ENCODE data around the gene PARS2.

Gene PARS2

GRCh38 chr1:54768093-54768492 lies 3.8 kb upstream of the PARS2 start:
- DNase-seq = peak; percentile 21

GRCh38 chr1:54767526-54767925 lies 3.2 kb upstream of the PARS2 start:
- no peak for DNase-seq

DNA sequence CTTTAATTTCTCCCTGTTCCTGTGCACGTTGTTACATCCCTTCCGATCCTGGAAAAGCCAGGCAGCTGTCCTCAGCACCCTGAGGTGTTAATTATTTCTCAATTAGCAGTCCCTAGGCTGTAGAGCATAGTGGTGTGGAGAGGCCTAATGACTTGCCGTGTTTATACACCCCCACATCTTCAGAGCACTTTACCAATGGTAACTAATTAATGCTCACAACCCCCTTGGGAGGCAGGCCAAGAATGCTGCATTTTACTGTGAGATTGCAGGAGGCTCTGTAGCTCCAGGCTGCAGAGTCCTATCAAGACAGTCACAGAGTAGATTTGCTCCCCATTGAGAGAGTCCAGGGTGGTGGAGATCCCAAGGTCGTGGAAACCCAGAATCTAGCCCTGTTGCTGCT lies 2.4 kb upstream of the PARS2 start:
- no peak for DNase-seq

DNA sequence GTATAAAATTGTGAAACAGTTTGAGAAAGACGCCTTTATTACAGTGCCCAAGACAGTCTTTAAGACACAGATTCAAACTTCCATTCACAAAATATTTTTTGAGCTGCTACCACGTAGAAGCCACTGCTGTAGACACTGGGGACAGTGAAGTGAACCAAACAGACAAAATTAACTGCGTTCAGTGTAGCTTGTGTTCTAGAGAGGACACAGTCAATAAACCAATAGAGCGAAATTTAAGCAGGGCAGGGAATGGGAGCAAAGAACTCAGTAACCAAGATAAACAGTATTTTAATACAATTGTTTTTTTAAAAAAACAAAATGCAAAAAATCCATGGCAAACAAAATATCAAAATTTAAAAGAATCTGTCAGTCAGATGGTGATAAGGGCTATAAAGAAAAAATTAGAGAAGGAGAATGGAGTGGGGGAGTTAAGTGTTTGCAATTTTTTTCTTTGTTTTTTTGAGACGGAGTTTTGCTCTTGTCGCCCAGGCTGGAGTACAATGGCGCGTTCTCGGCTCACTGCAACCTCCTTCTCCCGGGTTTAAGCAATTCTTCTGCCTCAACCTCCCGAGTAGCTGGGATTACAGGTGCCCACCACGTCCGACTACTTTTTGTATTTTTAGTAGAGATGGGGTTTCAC lies 719 bp upstream of the PARS2 start:
- DNase-seq = no peak

DNA sequence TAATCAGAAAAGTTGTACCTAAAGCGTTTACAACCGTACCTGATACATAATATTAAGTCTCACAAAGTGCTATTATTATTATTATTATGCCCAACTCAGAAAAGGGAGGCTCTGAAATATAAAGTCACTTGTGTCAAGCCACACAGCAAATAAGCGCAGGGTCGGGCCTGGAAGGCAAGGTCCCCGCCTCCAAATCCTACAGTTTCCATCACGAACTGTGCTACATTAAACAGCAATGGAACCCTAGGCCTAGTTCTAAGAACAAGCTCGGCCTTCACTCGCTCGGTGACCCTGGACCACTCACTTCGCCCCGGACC lies 549 bp downstream of the PARS2 start:
- DNase-seq = peak; percentile 7

GRCh38 chr1:54758678-54759348 lies 5.5 kb downstream of the PARS2 start:
- no peak for DNase-seq

- DNase-seq = no peak
These were observed 6.5 kb downstream of the PARS2 start for GRCh38 chr1:54757833-54758232.

DNA sequence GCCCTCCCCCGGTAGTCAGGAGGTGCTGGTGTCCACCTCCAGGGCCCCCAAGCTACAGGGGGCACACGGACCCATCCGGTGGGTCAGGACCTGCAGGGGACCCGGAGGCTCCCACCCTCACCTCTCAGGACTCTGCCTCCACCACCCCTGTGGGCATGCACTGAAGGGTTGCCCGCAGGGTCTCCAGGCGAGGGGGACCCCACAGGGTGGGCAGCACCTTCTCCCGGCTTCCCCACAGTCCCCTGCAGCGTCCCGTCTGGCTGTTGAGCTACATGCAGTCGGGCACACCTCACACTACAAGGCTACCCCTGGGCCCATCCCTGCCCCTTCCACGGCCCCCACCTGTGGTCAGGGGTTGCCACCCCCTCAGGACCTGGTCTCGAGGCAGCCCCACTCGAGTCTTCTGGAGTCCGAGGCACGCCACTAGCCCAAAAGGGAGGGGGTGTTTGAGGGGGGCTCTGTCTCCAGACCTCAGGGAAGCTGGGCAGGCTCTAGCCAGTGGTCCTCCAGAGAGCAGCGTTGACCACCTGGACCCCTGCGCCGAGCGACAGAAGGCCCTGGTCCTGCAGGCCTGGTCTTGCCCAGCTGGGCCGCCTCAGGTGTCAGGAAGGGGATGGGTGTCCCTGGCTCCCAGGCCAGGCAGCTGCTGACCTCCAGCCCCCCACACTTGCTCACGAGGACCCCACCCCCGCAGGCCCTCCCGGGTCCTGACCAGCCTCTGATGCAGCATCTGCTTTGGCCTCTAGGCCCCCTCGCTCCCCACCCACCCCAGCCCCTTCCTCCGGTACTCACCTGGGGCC lies 9.6 kb downstream of the PARS2 start:
- no peak for DNase-seq

GRCh38 chr1:54754045-54754444 lies 10.3 kb downstream of the PARS2 start:
- DNase-seq = no peak

- DNase-seq = no peak
These were observed 12.9 kb downstream of the PARS2 start for GRCh38 chr1:54751426-54751825.

- DNase-seq = no peak
These were observed 13.7 kb downstream of the PARS2 start for GRCh38 chr1:54750596-54750995.

- no peak for DNase-seq
These were observed 16.1 kb downstream of the PARS2 start for GRCh38 chr1:54748094-54748835.

DNA sequence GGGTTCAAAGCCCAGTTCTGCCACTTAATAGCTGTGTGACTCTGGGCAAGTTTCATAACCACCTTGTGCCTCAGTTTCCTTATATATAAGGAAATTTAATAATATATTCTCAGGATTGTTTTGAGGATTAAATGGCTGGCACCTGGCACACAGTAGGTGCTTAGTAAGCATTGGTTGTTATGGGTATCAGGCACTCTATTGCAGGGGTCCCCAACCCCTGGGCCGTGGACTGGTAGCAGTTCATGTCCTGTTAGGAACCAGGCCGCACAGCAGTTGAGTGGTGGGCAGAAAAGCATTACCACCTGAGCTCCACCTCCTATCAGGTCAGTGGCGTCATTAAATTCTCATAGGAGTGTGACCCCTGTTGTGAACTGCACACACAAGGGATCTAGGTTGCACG lies 18.5 kb downstream of the PARS2 start:
- DNase-seq = no peak

GRCh38 chr1:54745274-54745673 lies 19.0 kb downstream of the PARS2 start:
- DNase-seq = no peak

DNA sequence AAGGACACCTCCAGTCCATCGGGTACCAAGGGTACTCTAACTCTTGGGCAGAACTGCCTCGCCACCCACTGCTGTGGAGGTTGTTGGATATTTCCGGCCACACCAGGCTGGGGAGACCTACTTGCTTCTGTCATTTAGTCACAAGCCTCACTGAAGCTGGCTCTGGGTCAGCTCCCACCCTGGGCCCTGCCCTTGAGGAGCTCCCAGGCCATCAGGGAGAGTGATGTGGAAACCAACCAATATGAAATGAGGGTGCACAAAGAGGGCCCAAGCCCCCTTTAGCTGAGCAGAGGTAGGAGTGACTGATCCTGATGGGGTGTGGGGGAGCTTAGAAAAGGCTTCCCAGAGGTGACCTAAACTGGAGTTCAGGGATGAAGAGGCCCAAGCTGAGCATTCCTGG lies 19.6 kb downstream of the PARS2 start:
- DNase-seq = no peak

- no peak for DNase-seq
These were observed 20.7 kb downstream of the PARS2 start for GRCh38 chr1:54743416-54744226.

DNA sequence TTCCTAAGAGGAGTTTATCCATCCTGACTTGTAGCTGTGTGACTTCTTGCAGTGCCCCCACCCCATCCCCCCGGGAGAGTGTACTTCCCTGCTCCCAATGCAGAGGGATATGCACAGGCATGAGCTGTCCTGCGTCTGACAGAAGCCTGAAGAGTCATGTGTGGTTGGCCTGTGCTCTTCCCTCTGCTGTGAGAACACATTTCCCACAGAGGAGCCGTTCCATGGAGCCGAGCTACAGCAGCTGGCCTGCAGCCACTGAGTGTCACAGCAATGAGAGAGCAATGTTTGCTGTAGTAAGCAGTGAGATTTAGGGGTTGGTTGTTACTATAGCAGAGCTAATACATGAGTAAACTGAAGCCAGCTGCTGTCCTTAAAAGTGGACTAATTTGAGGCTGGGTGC lies 22.0 kb downstream of the PARS2 start:
- no peak for DNase-seq

GRCh38 chr1:54741531-54741930 lies 22.8 kb downstream of the PARS2 start:
- DNase-seq = no peak

DNA sequence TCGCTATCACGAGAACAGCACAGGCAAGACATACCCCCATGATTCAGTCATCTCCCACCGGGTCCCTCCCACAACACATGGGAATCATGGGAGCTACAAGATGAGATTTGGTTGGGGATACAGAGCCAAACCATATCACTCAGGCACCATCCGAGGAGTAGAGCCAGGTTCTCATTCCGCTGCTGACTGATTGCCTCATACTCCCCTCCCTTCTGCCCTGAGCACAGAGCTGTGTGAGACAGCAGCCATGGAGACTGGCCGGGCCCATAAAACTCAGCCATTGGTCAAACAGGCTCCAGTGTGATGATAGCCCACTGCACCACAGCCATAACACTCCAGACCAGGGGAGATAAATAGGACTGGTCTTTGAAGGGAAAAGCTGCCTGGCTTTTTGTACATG lies 26.1 kb downstream of the PARS2 start:
- DNase-seq = no peak

GRCh38 chr1:54736685-54737084 lies 27.6 kb downstream of the PARS2 start:
- DNase-seq = no peak

DNA sequence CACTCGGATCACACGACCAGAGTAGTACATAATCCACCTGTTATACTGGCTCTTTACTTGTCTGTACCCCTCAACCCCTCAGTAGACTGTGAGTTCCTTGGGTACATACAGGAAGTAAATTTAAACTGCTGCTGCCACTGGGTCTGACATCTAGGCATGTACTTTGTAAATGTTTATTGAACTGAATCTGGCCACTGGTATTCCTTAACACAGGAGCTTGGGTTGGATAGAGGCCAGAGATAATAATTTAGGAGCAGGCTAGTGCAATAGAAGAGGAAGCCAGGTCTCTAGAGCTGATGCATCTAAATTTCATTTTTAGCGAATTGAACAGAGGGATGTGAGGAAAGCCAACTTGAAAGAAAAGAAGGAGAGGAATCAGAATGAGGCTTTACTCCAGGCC lies 36.3 kb downstream of the PARS2 start:
- no peak for DNase-seq

GRCh38 chr1:54724771-54725170 lies 39.6 kb downstream of the PARS2 start:
- DNase-seq = no peak

GRCh38 chr1:54723985-54724384 lies 40.3 kb downstream of the PARS2 start:
- no peak for DNase-seq
